ENCODE data around the gene GPR146.

DNA sequence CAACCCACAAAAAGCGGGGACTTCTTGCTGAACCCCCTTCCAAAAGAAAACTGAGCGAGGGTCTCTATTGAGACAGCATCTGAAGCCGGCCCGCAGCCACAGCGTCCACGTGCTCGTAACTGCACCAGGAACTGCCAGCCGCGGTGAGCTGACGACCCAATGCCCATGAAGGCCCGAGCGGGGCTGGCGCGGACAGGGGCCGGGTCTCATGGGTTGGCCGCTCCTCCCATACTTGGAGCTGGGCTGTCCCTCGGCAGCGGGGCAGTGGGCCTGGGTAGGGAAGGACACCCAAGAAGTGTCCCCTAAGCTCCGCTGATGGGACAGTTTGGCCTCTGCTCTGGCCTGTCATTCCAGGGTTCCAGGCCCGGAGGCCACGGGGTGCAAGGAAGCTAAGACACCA lies 39.0 kb upstream of the GPR146 start:
- TF ChIP-seq, protein P1, sequence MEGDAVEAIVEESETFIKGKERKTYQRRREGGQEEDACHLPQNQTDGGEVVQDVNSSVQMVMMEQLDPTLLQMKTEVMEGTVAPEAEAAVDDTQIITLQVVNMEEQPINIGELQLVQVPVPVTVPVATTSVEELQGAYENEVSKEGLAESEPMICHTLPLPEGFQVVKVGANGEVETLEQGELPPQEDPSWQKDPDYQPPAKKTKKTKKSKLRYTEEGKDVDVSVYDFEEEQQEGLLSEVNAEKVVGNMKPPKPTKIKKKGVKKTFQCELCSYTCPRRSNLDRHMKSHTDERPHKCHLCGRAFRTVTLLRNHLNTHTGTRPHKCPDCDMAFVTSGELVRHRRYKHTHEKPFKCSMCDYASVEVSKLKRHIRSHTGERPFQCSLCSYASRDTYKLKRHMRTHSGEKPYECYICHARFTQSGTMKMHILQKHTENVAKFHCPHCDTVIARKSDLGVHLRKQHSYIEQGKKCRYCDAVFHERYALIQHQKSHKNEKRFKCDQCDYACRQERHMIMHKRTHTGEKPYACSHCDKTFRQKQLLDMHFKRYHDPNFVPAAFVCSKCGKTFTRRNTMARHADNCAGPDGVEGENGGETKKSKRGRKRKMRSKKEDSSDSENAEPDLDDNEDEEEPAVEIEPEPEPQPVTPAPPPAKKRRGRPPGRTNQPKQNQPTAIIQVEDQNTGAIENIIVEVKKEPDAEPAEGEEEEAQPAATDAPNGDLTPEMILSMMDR (IDR thresholded peaks at IDR 0.05; ENCODE audit: insufficient read depth, low read length, poor library complexity, severe bottlenecking): no peak
- no peak for TF ChIP-seq EZH2phosphoT487 (conservative IDR thresholded peaks at IDR 0.05; ENCODE audit: low read length)
